Duodenal mucosa (tissue), 2 donors: ENCODE results near the gene FAM193B.
"Not testable (repeated sequence)": the region's sequence is repeated elsewhere in the genome, so short reads cannot be mapped to it uniquely, and the experiment has no call there.

Source experiments
- H3K27ac ChIP-seq: one replicate; pipeline ENCODE4 v1.7.0; 2013; ENCODE audit warnings: low read depth, low read length
- H3K27me3 ChIP-seq, 2 donors: one replicate each; pipeline ENCODE4 v1.7.0; 2013; ENCODE audit warnings: low read length in 2 of 2, control low read depth in 1 of 2; ENCODE audit not compliant: insufficient read depth in 2 of 2, control insufficient read depth in 1 of 2
- H3K36me3 ChIP-seq, 2 donors: one replicate each; pipeline ENCODE4 v1.7.0; 2013; ENCODE audit warnings: low read length in 2 of 2, control low read depth in 1 of 2; ENCODE audit not compliant: insufficient read depth in 2 of 2, control insufficient read depth in 1 of 2
- H3K4me1 ChIP-seq, 2 donors: one replicate each; pipeline ENCODE4 v1.7.0; 2013; ENCODE audit warnings: low read length in 2 of 2, control low read depth in 1 of 2; ENCODE audit not compliant: insufficient read depth in 2 of 2, control insufficient read depth in 1 of 2
- H3K4me3 ChIP-seq, 2 donors: one replicate each; pipeline ENCODE4 v1.7.0; 2013; ENCODE audit warnings: low read length in 2 of 2, low read depth in 1 of 2
- H3K9ac ChIP-seq, 2 donors: one replicate each; pipeline ENCODE4 v1.7.0; 2013; ENCODE audit warnings: low read length in 2 of 2, low read depth in 1 of 2
- H3K9me3 ChIP-seq, 2 donors: one replicate each; pipeline ENCODE4 v1.7.0; 2013; ENCODE audit warnings: low read length in 2 of 2, control low read depth in 1 of 2; ENCODE audit not compliant: control insufficient read depth in 1 of 2

FAM193B gene

DNA sequence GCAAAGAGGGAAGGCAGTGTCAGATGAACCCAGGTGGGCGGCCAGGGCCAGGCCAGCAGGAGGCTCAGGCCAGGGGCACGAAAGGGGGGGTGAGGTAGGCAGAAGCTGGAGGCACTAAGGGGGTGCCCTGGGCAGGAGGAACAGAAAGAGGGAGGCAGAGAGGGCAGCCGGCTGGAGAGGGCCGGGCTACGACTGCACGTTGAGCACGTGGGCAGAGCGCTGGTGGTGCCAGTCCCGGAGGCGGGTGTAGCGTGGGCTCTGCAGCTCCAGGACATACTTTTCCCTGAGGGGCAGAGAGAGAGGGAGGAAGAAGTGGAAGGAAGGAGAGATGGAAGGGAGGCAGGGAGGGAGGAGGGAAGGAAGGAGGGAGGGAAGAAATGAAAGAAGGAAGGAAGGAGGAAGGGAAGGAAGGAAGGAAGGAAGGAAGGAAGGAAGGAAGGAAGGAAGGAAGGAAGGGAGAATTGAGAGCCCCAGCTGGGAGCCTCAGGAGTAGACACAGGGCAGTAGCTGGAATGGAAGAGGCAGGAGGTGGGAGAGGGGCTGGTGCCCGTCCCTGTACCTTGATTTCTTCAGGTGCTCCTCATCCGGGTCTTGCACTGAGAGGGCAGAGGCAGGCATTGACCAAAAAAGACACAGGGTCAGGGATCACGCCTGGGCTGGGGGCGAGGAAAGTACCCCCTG, 63.9 kb downstream of the FAM193B start:
- Histone ChIP-seq H3K36me3 (peaks cover 6 to 13% of the 10 kb centered on the region in 2 donors), H3K4me1 (peaks cover 6 to 19% of the 10 kb centered on the region in 2 donors), H3K27me3 (no peaks in the 10 kb centered on the region), H3K27ac (no peak overlapping the region), H3K9me3 (no peaks in the 10 kb centered on the region), H3K9ac (no peak overlapping the region), H3K4me3 (no peak overlapping the region)

DNA sequence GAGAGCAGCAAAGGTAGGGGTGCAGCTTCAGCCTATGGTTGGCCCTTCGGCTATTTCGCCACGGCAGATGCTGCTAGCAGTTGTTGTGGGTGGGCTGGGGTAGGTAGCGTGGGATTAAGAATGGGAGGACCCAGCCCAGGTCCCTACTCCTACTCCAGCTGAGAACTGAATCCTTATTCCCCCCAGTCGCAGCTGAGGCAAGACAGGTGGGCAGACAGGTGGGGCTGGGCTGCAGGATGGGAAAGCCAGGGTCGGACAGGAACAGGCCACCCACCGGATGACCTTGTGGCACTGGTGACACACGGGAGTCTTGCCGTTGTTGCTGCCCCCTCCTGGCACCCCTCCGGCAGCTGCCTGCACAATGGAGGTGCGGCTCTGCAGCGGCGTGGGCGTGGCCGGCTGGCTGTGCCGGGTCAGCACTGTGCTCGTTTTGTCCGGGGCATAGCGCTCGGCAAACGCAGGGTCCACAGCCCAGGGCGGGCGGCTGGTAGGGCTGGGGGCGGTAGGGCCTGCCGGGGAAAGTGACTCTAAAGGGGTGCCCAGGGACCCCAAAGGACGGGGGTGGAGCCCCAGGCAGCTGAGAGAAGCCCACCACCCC, 65.1 kb downstream of the FAM193B start:
- Histone ChIP-seq H3K9ac (no peak overlapping the region), H3K27me3 (no peaks in the 10 kb centered on the region), H3K4me3 (no peak overlapping the region), H3K9me3 (no peaks in the 10 kb centered on the region), H3K27ac (no peak overlapping the region), H3K4me1 (peaks cover 0 to 9% of the 10 kb centered on the region in 2 donors), H3K36me3 (peaks cover 6 to 13% of the 10 kb centered on the region in 2 donors)

DNA sequence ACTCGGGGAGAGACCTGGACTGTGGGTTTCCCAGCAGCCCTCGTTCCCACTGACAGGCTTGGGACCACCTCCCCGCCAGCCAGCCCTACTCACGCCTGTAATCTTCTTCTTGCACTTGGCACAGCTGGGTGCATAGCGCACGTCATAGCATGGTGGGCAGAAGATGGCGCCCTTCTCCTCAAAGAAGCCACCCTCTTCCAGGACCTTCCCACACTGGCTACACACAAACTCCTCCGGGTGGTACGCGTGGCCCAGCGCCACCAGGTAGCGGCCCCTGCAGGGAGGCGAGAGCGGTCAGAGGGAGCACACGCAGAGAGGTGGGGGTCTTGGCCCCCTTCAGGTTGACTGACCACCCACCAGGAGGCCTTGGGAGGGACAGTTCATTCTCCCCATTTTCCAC, 66.4 kb downstream of the FAM193B start:
- Histone ChIP-seq H3K4me1 (peaks cover 0 to 4% of the 10 kb centered on the region in 2 donors), H3K9ac (no peak overlapping the region), H3K27me3 (no peaks in the 10 kb centered on the region), H3K36me3 (peaks cover 6 to 19% of the 10 kb centered on the region in 2 donors), H3K27ac (no peak overlapping the region), H3K4me3 (no peak overlapping the region), H3K9me3 (no peaks in the 10 kb centered on the region)

GRCh38 chr5:177487144-177487543, 67.2 kb downstream of the FAM193B start:
- H3K9ac ChIP-seq, result no peak overlapping the region
- H3K9me3 ChIP-seq, result no peaks in the 10 kb centered on the region
- no peaks in the 10 kb centered on the region for H3K27me3 ChIP-seq
- no peak overlapping the region for H3K27ac ChIP-seq
- no peak overlapping the region for H3K4me3 ChIP-seq
- peaks cover 6 to 19% of the 10 kb centered on the region in 2 donors for H3K36me3 ChIP-seq
- H3K4me1 ChIP-seq, result peaks cover 0 to 4% of the 10 kb centered on the region in 2 donors

- no peak overlapping the region for H3K9ac ChIP-seq
- no peaks in the 10 kb centered on the region for H3K9me3 ChIP-seq
- H3K36me3 ChIP-seq, result peaks cover 6 to 19% of the 10 kb centered on the region in 2 donors
- peaks cover 0 to 4% of the 10 kb centered on the region in 2 donors for H3K4me1 ChIP-seq
- no peaks in the 10 kb centered on the region for H3K27me3 ChIP-seq
- H3K27ac ChIP-seq, result no peak overlapping the region
- no peak overlapping the region for H3K4me3 ChIP-seq
Observed at GRCh38 chr5:177486256-177486655, 68.1 kb downstream of the FAM193B start.

DNA sequence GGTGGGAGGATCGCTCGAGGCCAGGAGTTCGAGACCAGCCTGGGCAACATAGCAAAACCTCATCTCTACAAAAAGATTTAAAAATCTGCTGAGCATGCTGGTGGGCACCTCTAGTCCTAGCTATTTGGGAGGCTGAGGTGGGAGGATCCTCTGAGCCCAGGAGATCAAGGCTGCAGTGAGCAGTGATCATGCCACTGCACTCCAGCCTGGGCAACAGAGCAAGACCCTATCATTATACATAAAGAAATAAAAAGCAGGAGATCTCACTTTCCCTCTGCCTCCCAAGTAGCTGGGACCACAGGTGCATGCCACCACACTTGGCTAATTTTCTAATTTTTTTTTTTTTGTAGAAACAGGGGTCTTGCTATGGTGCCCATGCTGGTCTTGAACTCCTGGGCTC, 68.6 kb downstream of the FAM193B start:
- not testable (repeated sequence) for H3K27me3 ChIP-seq, H3K9ac ChIP-seq, H3K9me3 ChIP-seq, H3K27ac ChIP-seq, H3K4me1 ChIP-seq, H3K4me3 ChIP-seq
- H3K36me3 ChIP-seq, result peaks cover 6 to 19% of the 10 kb centered on the region in 2 donors

DNA sequence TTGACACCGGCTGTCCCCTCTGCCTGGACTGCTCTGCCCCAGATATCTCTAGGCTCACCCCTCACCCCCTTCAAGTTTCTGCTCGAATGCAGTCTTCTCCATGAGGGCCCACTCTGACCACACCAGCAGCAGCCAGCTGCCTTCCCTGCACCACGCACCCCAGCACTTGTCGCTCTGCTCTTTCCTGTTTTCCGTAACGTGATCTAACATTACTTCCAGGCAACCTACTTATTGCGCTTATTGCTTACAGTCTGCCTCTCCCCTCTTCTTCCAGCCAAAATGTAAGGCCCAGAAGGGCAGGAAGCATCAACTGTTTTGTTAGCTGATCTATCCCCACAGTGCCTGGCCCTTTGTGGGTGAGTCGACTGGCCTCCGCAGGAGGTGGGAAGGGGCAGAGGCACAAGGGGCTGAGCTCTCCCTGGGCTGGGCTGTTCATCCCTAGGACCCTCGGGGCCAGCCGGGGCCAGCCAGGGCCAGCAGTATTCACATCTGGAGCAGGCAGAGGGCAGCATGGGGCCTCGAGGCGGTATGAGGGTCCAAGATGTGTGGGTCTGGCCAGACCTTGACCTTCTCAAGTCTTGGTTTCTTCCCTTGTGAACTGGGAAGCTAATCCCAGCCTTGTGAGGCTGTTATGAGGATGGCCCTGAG, 69.3 kb downstream of the FAM193B start:
- H3K9me3 ChIP-seq, result no peaks in the 10 kb centered on the region
- no peak overlapping the region for H3K27ac ChIP-seq
- no peak overlapping the region for H3K4me3 ChIP-seq
- H3K27me3 ChIP-seq, result no peaks in the 10 kb centered on the region
- H3K36me3 ChIP-seq, result peaks cover 6 to 19% of the 10 kb centered on the region in 2 donors
- H3K9ac ChIP-seq, result no peak overlapping the region
- peaks cover 0 to 6% of the 10 kb centered on the region in 2 donors for H3K4me1 ChIP-seq

GRCh38 chr5:177483994-177484901, 70.1 kb downstream of the FAM193B start:
- peaks cover 6 to 19% of the 10 kb centered on the region in 2 donors for H3K36me3 ChIP-seq
- H3K9ac ChIP-seq, result no peak overlapping the region
- no peaks in the 10 kb centered on the region for H3K27me3 ChIP-seq
- H3K4me1 ChIP-seq, result peaks cover 7 to 12% of the 10 kb centered on the region in 2 donors
- H3K27ac ChIP-seq, result no peak overlapping the region
- no peaks in the 10 kb centered on the region for H3K9me3 ChIP-seq
- H3K4me3 ChIP-seq, result no peak overlapping the region

GRCh38 chr5:177483042-177483441, 71.3 kb downstream of the FAM193B start:
- no peak overlapping the region for H3K9ac ChIP-seq
- no peaks in the 10 kb centered on the region for H3K9me3 ChIP-seq
- peaks cover 6 to 11% of the 10 kb centered on the region in 2 donors for H3K36me3 ChIP-seq
- H3K4me1 ChIP-seq, result peaks cover 12 to 15% of the 10 kb centered on the region in 2 donors
- H3K4me3 ChIP-seq, result no peak overlapping the region
- H3K27me3 ChIP-seq, result no peaks in the 10 kb centered on the region
- no peak overlapping the region for H3K27ac ChIP-seq
